Gastroesophageal sphincter (tissue), 4 donors: ENCODE results near the gene TMEM120B. TPM values are rescaled to one million over a fixed set of nuclear protein-coding genes. Genes with fewer than 3 reads are reported as not detected.
"Not testable (repeated sequence)": the region's sequence is repeated elsewhere in the genome, so short reads cannot be mapped to it uniquely, and the experiment has no call there.

ENCODE experiments used
- ATAC-seq: fragments of 150-250 bp; one replicate; pipeline ENCODE4 v1.9.1; 2016; ENCODE audit warnings: mild to moderate bottlenecking, moderate library complexity
- H3K27ac ChIP-seq, 4 donors: fragments of 200-600 bp; sonication (generic) in 3 of 4; 1 replicate in 3 of 4; 2 replicates in 1 of 4; pipeline ENCODE4 v1.5.1; 2016 to 2019
- H3K27me3 ChIP-seq: fragments of 200-600 bp; sonication (generic); one replicate; pipeline ENCODE4 v1.5.1; 2019
- H3K36me3 ChIP-seq, 2 donors: fragments of 200-600 bp; sonication (generic); one replicate each; pipeline ENCODE4 v1.5.1; 2019; ENCODE audit warnings: control low read depth in 1 of 2
- H3K4me1 ChIP-seq, 3 donors: fragments of 200-600 bp; sonication (generic); 1 replicate in 2 of 3; 2 replicates in 1 of 3; pipeline ENCODE4 v1.5.1; 2016 to 2019; ENCODE audit warnings: control low read depth in 2 of 3
- H3K4me3 ChIP-seq, 2 donors: fragments of 200-600 bp; sonication (generic); one replicate each; pipeline ENCODE4 v1.5.1; 2019; ENCODE audit warnings: mild to moderate bottlenecking in 1 of 2, moderate library complexity in 1 of 2
- H3K9me3 ChIP-seq, 3 donors: fragments of 200-600 bp; sonication (generic); one replicate each; pipeline ENCODE4 v1.5.1; 2017 to 2019; ENCODE audit warnings: control low read depth in 2 of 3
- EP300 ChIP-seq: sonication (generic); formaldehyde crosslinking; IDR thresholded peaks from one replicate; pipeline ENCODE4 v1.6.1; 2017; ENCODE audit warnings: antibody characterized with exemption, mild to moderate bottlenecking
- POLR2A ChIP-seq, 2 donors: fragments of 450-650 bp; IDR thresholded peaks; one replicate each; pipeline ENCODE4 v1.6.1; 2017; ENCODE audit warnings: antibody characterized with exemption in 2 of 2, mild to moderate bottlenecking in 2 of 2, moderate library complexity in 1 of 2
- POLR2AphosphoS5 ChIP-seq: sonication (generic); formaldehyde crosslinking; IDR thresholded peaks from one replicate; pipeline ENCODE4 v1.6.1; 2017; ENCODE audit warnings: antibody characterized with exemption
- WGBS, 2 donors: methylation state at CpG; one replicate each; pipeline ENCODE4 v1.1.5; 2018; ENCODE audit warnings: low coverage in 1 of 2; 5-methylcytosine and 5-hydroxymethylcytosine counted together
- total RNA-seq, 4 donors: library from RNA; depleted of rRNA; stranded (reverse); fragments of >200 nt; gene quantifications; one replicate each; pipeline ENCODE4 v1.1.0, GENCODE V29; 2016
- TF ChIP-seq, protein P1 (sequence below), 4 experiments: fragments of 200-600 bp in 2 of 4; fragments of 450-650 bp in 2 of 4; sonication (generic) in 1 of 4; IDR thresholded peaks; one replicate each; pipeline ENCODE4 v1.5.1; 2017 to 2019; ENCODE audit warnings: antibody characterized with exemption in 4 of 4, mild to moderate bottlenecking in 2 of 4, moderate library complexity in 2 of 4

The TMEM120B gene
- total RNA-seq, 4 donors from 2014 or later, result 4.2 to 14.3 (median 9.9) TPM

DNA sequence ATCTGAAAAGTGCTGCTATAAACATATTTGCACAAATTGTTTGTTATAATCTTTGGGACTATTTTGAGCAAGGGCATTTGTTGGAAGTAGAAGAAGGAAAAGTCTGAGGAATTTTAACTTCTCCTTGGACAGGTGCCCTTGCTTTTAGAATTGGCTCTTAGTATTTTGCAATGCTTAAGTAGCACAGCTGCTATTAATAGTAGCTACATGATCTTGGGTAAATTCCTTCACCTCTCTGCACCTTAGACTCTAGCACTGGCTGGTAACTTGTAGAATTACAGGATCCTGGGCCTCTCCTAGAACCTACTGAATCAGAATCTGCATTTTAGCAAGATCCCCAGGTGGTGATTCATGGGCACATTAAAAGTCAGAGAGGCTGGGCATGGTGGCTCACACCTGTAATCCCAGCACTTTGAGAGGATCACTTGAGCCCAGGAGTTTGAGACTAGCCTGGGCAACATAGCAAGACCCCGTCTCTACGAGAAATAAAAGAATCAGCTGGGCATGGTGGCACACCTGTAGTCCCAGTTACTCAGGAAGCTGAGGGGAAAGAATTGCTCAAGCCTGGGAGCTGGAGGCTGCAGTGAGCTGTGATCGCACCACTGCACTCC lies 10.8 kb upstream of the TMEM120B start:
- H3K27ac ChIP-seq, result peak overlapping the region in 3 of 4 donors; percentile 61 to 72 (median 62)
- H3K4me1 ChIP-seq, result peaks cover 3 to 31% (median 4%) of the 10 kb centered on the region in 3 donors
- H3K9me3 ChIP-seq, result no peaks in the 10 kb centered on the region
- no peaks in the 10 kb centered on the region for H3K27me3 ChIP-seq
- 61 to 80% methylated on average over 1 to 3 of the region's 3 CpGs for WGBS, 2 donors
- no peak overlapping the region for H3K4me3 ChIP-seq
- ATAC-seq, result peak; percentile 79
- no peaks in the 10 kb centered on the region for H3K36me3 ChIP-seq
- TF ChIP-seq EP300, result no peak
- TF ChIP-seq POLR2A (IDR thresholded peaks at IDR 0.05), result no peak
- TF ChIP-seq POLR2AphosphoS5, result peak; percentile 46

DNA sequence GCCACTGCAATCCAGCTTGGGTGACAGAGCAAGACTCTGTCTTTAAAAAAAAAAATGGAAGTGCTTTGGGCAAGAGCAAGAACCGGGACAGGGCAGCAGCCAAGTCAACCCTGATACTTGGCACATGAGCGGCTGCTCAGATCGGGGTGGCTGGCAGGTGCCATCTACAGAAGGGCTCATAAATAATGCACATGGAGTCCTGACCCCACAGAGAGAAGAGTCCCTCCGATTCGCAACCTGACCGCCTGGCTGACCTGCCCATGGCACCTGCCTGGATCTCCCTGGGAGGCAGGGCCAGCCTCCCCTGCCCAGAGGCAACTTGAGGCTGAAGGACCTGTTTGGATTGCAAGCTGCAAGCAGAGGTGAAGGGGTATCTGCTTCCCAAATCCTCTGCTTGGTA lies 9.6 kb upstream of the TMEM120B start:
- 87 to 92% methylated on average over 2 to 3 of the region's 6 CpGs for WGBS, 2 donors

DNA sequence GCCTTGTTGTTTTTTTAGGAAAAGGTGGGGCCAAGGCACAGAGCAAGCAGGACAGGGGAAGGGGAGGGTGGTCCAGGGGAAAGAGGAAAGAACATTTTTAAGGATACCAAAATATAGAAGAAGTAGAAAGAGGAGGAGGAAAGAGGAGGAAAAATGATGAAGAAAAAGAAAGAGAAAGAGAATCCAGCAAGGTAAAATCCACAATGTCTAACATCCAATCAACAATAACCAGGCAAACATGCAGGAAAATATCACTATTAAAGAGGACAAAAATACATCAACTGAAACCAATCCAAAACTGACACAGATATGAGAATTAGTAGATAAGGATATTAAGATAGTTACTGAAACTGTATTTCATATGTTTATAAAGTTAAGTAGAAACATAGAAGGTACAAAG lies 7.0 kb upstream of the TMEM120B start:
- Histone ChIP-seq H3K9me3 (no peaks in the 10 kb centered on the region), H3K36me3 (no peaks in the 10 kb centered on the region), H3K27me3 (no peaks in the 10 kb centered on the region), H3K4me3 (no peak overlapping the region), H3K4me1 (peaks cover 3 to 41% (median 4%) of the 10 kb centered on the region in 3 donors), H3K27ac (no peak overlapping the region)
- ATAC-seq, result no peak
- no peak for TF ChIP-seq EP300
- TF ChIP-seq, protein P1, sequence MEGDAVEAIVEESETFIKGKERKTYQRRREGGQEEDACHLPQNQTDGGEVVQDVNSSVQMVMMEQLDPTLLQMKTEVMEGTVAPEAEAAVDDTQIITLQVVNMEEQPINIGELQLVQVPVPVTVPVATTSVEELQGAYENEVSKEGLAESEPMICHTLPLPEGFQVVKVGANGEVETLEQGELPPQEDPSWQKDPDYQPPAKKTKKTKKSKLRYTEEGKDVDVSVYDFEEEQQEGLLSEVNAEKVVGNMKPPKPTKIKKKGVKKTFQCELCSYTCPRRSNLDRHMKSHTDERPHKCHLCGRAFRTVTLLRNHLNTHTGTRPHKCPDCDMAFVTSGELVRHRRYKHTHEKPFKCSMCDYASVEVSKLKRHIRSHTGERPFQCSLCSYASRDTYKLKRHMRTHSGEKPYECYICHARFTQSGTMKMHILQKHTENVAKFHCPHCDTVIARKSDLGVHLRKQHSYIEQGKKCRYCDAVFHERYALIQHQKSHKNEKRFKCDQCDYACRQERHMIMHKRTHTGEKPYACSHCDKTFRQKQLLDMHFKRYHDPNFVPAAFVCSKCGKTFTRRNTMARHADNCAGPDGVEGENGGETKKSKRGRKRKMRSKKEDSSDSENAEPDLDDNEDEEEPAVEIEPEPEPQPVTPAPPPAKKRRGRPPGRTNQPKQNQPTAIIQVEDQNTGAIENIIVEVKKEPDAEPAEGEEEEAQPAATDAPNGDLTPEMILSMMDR (IDR thresholded peaks at IDR 0.05), result no peak
- no peak for TF ChIP-seq POLR2A (IDR thresholded peaks at IDR 0.05)

More for the DNA sequence above, 9.6 kb upstream of the TMEM120B start:
- no peak overlapping the region for H3K4me3 ChIP-seq
- no peak for ATAC-seq
- H3K27ac ChIP-seq, result no peak overlapping the region
- TF ChIP-seq, protein P1 (IDR thresholded peaks at IDR 0.05), result no peak
- no peak for TF ChIP-seq POLR2A (IDR thresholded peaks at IDR 0.05)
- no peaks in the 10 kb centered on the region for H3K9me3 ChIP-seq
- H3K27me3 ChIP-seq, result no peaks in the 10 kb centered on the region
- H3K36me3 ChIP-seq, result no peaks in the 10 kb centered on the region
- H3K4me1 ChIP-seq, result peaks cover 3 to 27% (median 4%) of the 10 kb centered on the region in 3 donors

DNA sequence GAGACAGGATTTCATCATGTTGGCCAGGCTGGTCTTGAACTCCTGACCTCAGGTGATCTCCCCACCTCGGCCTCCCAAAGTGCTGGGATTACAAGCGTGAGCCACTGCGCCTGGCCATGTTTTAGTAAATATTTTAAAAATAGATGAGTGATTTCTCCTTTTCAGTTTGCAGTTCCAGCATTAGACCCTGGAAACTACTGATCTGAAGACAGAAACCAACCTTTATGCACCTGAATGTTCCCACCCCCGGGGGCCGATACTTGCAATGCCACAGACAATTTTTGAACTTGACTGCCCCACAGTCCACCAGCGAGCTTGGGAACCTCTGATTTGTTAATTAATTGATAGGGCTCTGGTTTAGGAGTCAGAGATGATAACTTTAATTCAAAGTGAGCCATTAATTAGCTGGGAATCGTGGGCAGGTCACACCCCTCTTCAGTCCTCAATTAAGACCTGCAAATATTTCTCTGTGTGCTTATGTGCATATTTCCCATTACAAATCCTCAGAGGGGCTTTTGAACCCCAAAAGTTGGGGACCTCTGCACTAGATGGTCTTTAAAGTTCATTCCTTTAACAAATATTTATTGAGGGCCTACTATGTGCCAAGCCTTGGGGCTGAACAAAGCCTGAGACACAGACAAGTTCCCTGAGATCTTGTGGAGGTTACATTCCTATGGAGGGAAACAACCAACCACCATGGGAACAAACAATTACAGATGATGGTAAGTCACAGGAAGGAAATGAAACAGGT lies 4.1 kb upstream of the TMEM120B start:
- Histone ChIP-seq H3K27me3 (no peaks in the 10 kb centered on the region), H3K36me3 (no peaks in the 10 kb centered on the region), H3K9me3 (no peaks in the 10 kb centered on the region), H3K4me1 (peaks cover 0 to 34% (median 8%) of the 10 kb centered on the region in 3 donors), H3K27ac (peak overlapping the region in 3 of 4 donors; percentile 61 to 94 (median 93)), H3K4me3 (no peak overlapping the region)
- no peak for ATAC-seq
- TF ChIP-seq EP300 (no peak), POLR2AphosphoS5 (no peak), POLR2A (IDR thresholded peaks at IDR 0.05) (no peak)
- TF ChIP-seq, protein P1 (IDR thresholded peaks at IDR 0.05), result no peak
- 64 to 75% methylated on average over 6 to 7 of the region's 7 CpGs for WGBS, 2 donors

DNA sequence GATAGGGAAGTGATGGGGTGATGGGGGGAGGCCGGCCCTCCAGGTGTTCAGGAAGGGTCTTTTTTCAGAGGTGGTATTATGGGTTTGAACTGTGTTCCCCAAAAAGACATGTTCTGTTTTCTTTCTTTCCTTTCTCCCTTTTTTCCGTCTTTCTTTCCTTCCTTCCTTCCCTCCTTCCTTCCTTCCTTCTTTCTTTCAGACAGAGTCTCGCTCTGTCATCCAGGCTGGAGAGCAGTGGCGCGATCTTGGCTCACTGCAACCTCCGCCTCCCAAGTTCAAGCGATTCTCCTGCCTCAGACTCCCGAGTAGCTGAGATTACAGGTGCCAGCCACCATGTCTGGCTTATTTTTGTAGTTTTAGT lies 3.5 kb upstream of the TMEM120B start:
- not testable (repeated sequence) for H3K9me3 ChIP-seq, ATAC-seq, H3K27me3 ChIP-seq, H3K4me3 ChIP-seq, H3K36me3 ChIP-seq
- 75 to 82% methylated on average over 7 to 8 of the region's 8 CpGs for WGBS, 2 donors
- Histone ChIP-seq H3K4me1 (peaks cover 0 to 40% (median 12%) of the 10 kb centered on the region in 3 donors), H3K27ac (peak overlapping the region; percentile 15 to 94 (median 77))

DNA sequence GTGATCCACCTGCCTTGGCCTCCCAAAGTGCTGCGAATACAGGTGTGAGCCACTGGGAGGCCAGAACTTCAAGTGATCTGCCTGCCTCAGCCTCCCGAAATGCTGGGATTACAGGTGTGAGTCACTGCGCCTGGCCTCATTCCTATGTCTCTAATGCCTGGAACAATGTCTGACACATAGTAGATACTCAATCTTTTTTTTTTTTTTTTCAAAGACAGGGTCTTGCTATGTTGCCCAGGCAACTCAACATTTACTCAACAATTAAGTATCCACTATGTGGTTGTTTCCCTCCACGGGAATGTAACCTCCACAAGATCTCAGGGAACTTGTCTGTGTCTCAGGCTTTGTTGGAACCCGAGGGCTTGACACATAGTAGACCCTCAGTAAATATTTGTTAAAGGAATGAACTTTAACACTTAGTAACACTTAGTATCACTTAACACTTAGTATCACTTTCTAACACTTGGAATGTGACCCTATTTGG lies 3.0 kb upstream of the TMEM120B start:
- H3K36me3 ChIP-seq, result no peaks in the 10 kb centered on the region
- ATAC-seq, result no peak
- 11 to 45% methylated on average over 3 to 5 of the region's 5 CpGs for WGBS, 2 donors
- peak overlapping the region; percentile 15 to 94 (median 77) for H3K27ac ChIP-seq
- TF ChIP-seq EP300 (no peak), POLR2AphosphoS5 (peak; percentile 61), POLR2A (IDR thresholded peaks at IDR 0.05) (no peak)
- TF ChIP-seq, protein P1 (IDR thresholded peaks at IDR 0.05), result peak in 3 of 4 experiments; percentile 20 to 36 (median 25)
- H3K4me3 ChIP-seq, result no peak overlapping the region
- peaks cover 0 to 45% (median 12%) of the 10 kb centered on the region in 3 donors for H3K4me1 ChIP-seq
- H3K27me3 ChIP-seq, result no peaks in the 10 kb centered on the region
- H3K9me3 ChIP-seq, result no peaks in the 10 kb centered on the region
